ENCODE results near the gene GTPBP4.
"Not testable (repeated sequence)": the region's sequence is repeated elsewhere in the genome, so short reads cannot be mapped to it uniquely, and the experiment has no call there.

The GTPBP4 gene

DNA sequence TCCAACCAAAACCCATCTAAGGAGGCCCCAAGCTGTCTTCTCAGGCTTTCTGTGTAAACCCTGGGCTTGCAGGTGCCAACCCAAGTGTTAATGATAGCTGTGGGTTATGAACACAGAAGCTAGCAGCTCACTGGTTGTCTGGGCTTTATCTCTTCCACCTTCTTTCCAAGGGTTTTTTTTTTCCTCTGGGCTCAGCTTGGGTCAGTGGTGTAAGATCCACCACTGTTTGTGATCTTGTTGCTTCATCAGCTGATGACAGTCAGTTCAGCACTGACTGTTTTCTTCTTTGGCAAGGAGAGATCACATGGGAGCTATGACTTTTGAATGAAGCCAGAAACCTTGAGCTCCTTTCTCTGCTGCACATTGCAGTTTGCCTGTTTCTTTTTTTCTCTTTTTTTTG is 4.6 kb downstream of the GTPBP4 start:
- no peak for DNase-seq

DNA sequence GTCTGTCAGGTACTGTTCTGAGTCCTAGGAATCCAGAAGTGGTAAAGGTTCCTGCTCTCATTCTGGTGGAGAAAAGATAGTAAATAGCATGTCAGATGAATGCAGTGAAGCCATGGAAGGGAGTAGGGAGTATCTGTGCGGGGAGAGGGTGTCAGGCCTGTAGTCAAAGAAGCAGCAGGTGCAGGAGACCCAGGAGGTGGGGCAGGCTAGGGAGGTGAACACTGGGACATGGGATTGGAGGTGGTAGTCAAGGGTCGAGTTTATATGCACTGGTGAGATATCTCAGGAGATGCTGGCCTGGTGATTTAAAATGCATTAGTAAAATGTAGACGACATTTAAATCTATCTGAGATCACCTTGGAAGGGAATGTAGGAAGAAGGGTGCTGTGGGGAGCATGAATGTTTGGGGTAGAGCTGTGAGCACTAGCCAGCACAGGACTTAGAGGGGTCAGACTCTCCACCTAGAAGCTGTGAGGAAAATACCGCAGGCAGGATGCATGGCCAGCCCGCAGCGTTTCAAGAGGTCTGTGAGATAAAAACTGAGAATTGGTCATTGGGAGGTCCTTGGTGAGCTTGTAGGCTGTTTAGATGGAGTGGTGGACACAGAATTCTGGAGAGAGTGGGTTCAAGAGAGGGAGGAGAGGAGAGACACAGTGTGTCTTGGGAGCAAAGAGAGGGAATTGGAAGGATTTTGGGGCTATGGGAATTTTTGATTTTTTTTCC is 6.8 kb downstream of the GTPBP4 start:
- no peak for DNase-seq

DNA sequence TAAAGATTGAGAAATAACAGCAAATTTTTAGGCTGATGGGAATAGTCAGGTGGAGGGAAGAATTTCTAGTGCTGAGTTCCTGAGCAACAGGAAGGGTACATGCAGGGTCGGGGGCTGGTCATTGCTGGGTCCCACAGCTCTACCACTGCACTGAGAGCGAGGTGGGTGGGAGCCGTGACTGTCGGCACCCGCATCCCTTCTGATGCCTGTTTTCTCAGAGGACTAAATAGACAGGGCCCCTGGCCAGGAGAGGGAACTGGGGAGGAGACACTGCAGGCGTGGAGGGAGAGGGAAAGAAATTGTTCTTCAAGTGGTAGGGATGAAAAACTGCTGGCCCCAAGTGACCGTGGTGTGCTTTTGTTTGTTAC is 7.3 kb downstream of the GTPBP4 start:
- DNase-seq = no peak

DNA sequence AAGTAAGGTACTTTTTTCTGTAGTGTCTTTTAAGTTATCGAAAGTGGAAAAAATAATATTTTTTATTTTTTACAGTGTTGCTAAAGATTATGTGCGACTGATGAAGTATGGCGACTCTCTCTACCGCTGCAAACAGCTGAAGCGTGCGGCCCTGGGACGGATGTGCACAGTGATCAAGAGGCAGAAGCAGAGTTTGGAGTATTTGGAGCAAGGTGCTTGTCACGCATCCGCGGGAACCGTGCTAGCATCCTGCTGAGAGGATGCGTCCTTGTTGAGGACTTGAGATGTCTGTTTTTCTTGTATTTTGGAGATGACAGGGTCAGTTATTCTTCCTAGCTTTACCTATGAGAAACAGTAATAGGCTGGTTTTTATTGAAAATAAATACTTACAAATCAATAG is 7.8 kb downstream of the GTPBP4 start:
- DNase-seq = no peak

DNA sequence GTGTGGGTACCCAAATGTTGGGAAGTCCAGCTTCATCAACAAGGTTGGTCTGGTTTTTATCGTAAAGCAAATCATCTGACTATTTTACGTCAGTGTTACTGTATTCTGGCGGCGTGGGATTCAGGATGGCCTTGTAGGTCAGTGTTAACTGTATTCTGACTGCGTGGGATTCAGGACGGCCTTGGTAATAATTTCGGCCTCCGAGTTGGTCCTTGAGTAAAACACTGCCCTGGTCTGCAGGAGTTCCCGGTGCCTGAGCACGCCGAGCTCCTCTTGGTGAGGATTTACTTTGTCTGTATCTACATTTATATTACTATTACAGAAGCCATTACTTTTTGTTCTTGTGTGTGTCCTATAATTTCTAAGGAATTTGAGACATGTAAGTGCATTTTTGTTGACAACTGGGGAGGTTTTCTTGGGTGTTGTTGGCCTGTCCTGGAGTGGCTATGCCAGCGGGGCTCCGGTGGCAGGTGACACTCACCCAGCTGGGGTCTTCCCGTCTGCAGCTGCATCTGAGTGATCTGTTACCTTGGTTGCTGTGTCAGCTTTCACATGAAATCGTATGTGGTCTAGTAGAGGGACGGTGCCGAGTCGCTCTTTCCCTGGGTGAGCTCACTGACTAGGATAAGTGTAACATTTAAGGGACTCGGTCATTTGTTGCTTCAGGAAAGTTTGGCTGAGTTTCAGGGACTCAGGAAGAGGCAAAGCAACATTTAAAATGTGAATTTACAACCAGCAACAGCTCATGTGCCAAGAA is 9.2 kb downstream of the GTPBP4 start:
- no peak for DNase-seq

DNA sequence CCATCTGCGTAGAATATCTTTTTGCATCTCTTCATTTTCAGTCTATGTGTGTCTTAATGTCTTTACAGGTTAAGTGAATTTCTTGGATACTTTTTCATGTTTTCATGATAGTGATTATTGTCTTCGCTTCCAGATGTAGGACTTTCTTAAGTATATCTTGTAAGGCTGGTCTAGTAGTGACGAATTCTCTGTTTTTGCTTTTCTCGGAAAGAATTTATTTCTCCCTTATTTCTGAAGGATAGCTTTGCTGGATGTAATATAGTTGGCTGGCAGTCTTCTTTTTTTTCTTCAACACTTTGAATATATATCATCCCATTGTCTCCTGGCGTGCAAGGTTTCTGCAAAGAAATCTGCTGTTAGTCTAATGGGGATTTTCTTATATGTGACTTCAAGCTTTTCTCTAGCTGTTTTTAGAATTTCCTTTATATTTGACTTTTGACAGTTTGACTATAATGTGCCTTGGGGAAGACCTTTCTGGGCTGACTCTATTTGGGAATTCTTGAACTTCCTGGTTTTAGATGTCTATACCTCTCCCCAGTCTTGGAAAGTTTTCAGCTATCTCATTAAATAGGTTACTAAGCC is 14.3 kb downstream of the GTPBP4 start:
- no peak for DNase-seq

DNA sequence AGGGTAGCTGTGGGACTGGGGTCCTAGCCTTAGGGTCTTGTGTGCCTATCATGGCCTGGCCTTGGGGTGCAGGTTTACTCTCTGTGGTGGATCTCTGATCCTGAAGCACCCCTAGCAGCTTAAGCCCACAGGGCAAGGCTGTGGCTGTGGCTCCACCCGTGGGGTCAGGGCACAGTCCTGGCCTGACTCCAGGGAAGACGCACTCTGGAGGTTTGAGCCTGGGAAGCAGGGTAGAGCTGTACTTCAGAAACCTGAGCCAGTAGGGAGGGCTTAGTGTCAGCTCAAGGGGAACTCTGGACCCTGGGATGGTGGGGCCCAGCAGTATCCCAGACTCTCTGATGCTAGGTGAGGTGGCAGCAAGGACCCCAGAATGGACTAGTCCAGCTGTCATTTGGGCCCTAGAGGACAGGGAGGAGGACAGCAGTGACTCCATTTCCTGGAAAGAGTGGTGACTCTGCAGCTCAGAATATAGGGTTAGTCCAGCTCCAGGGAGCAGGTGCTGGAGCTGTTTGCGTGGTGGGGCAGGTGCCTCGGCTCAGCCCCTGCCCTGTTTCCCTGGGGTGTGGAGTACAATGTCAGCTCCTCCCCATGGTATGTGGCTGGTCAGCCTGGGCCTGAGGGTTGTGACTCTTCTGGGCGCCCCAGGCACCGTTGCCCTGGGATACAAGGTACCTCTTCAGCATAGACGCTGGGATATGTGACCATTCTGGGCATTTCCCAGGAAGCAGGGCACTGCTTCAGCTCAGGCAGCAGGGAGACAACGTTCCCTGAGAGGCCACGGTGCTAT is 15.8 kb downstream of the GTPBP4 start:
- DNase-seq = no peak

DNA sequence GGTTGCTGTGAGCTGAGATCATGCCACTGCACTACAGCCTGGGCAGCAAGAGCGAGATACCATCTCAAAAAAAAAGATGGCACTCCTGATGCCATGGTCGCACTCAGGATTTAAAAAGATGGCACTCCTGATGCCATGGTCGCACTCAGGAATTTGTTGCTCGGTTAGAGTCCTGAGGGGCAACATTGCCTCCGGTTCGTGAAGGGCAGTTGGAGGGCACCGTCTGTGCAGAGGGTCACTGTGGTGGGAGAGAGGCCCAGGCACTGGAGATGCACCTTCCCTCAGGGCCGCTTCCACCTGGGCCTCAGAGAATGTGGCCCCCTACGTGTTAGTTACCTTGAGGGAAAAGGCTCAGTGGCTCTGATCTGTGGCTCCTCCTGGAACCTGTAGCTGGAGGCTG is 18.3 kb downstream of the GTPBP4 start:
- no peak for DNase-seq

DNA sequence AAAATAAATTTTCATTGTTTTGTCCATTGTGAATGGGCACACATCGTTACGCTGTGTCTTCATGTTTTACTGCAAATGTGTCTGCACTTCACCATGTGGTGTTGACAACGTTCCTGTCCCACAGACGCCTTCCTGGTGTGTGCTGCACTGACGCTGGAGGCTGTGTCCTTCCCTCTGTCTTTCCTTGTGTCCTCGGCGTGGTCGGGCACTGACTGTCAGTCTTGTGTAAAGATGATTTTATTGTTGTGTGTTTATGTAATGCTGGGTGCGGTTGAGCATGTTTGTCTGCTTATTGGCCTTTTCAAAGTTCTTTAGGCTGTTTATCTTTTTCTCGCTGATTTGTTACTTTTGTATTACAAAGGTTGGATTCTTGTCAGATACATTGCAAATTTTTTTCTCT is 19.3 kb downstream of the GTPBP4 start:
- no peak for DNase-seq

DNA sequence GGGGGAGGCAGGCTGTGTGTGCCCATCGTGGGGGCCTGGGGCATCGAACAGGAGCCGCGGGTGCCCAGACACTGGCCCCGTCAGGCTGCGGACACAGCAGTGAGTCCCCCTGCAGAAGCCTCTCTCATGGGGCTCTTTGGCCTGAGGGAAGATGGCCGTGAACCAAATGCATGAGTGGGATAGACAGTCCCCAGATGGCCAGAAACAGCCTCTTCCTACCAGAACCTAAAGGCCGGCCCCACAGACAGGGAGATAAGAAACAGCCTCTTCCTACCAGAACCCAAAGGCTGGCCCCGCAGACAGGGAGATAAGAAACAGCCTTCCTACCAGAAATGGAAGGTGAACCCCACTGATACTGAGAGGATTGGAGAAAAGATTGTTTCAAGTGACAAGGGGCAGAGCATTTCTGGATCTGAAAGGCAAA is 20.8 kb downstream of the GTPBP4 start:
- no peak for DNase-seq

DNA sequence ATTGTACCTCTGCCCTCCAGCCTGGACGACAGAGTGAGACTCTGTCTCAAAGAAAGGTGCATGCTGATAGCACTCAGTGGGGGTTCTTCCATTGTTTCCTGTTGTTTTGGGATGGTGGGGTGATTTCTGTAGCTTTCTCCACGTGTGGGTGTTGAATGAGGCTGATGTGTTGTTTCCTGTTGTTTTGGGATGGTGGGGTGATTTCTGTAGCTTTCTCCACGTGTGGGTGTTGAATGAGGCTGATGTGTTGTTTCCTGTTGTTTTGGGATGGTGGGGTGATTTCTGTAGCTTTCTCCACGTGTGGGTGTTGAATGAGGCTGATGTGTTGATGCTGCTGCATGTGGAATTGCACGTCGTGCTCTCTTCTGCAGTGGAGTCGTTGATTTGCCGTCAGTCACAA is 21.7 kb downstream of the GTPBP4 start:
- DNase-seq = not testable (repeated sequence)

DNA sequence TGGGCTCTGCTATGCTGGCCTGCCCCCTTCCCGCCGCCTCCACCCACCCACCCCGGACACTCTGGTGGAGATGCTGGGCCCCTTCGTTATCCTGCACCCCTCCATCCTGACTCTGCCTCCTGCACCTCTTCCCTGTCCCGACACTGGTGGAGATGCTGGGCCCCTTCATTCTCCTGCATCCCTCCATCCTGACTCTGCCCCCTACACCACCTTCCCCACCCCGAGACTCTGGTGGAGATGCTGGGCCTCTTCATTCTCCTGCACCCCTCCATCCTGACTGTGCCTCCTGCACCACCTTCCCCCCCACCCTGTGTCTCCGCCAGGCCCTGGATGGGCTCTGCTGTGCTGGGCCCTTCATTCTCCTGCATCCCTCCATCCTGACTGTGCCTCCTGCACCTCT is 22.5 kb downstream of the GTPBP4 start:
- no peak for DNase-seq

DNA sequence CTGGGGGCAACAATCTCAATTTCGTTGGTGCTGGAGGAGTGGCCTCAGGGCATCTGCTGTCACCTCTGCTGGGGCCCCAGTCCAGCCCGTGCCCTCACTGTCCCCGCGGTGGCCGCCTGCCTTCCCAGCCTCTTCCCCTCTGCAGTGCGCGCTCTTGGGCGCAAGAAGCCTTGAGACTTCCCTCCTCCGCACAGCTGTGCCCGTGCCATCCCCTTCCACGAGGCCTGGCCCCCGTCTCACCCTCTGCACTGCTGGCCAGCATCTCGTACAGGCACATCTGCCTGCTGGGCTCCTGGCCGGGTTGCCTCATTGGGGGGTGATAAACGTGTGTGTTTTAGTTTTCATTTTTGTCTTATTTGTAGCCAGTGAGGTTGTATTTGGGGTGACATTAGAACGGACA is 23.5 kb downstream of the GTPBP4 start:
- no peak for DNase-seq

DNA sequence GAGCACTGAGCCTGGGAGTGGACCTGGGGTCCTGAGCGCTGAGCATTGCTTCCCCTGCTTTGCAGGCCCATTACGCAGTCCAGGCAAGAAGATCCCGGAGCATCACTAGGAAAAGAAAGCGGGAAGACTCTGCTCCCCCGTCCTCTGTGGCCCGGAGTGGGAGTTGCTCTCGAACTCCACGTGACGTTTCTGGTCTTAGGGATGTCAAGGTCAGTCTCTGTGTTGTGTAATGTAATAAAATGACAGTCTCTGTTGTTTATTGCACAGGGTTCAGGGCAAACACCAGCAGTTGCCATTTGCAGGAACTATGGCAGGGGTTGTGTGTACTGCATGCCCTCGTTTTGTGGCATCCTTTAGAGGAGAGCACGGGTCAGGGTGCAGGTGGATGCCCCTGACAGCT is 27.5 kb downstream of the GTPBP4 start:
- DNase-seq = no peak

DNA sequence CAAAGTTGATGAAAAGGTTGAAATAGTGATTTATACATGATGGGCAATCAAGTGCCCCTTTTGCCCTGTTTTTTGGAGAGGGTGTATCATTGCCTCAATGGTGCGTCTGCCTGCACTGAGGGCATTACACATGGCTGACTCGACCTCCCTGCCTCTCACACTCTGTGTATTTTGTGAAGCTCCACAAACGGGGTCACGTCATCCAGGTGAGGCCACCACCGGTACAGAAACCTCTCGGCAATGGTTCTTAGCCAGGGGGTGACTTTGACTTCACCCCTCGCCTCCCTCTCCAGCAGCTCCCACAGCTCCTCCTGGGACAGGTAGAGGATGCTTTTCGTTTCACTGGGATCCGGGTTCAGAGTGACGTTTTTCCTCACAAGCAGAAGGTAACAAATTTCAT is 31.1 kb downstream of the GTPBP4 start:
- DNase-seq = no peak

DNA sequence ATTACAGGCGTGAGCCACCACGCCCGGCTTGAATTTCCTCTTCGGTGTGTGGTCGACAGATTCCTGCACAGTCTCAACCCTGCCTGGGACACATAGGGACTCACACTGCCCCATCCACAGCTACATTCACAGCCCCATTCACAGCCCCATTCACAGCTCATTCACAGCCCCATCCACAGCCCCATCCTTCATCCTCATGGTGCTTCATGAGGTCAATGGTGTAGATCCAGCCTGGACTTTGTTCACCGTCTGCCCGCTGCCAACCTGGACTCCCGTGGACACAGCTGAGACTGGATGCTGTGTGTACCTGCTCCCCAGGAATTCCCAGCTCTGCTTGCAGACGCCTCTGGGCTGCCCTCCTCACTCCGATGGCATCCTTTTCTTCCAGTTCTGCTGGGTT is 32.2 kb downstream of the GTPBP4 start:
- no peak for DNase-seq

DNA sequence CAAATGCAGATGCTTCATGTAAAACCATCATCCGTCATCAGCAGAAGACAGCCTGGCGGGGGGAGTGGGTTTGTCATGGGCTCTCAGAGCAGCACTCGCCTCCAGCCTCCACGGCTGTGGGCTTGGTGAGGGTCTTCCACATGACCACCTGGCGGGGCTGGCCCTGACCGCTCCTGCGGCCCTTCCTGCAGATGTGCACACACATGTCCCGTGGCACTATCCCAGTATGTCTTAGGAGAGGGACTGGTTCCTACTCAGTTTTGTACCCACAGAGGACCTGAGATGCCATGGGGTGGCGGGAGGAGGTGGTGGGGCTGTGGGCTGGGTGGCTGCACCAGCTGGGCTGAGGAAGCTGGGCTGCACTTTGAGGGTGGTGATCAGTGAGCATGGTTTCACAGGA is 32.7 kb downstream of the GTPBP4 start:
- no peak for DNase-seq

DNA sequence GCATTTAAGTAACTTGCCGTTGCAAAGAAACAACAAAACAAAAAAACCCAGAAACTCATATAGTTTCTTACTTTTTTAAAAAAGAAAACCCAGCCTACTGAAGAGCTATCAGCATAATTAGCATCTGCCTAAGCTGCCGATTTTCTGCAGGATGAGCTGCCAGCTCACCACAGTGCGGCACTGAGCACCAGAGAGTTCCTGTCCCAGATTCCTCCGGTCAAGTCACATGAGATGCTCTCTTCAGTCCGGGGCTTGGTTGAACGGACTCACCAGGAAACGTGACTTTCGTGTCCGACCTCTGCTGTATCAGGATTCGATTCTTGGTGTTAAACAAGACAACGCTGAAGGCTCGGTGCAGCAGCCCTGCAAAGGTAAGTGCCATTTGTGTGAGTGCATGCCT is 34.2 kb downstream of the GTPBP4 start:
- no peak for DNase-seq

DNA sequence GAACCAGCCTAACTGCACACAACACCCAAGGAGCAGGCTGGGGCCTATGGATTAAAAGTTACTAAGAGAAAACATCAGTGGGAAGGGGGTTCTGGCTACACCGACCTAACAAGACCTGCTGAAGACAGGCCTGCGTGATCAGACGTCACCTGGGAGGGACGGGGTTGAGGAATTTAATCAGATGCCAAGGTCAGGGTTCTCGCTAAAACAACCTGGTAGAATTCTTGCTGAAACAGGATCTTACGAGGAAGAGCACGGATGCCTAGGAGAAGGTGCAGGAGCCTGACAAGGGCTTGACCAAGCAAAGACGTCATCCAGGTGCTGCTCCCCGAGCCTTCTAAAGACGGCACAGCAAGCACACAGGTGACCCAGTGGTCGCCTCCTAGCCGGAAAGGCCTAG is 35.9 kb downstream of the GTPBP4 start:
- no peak for DNase-seq

DNA sequence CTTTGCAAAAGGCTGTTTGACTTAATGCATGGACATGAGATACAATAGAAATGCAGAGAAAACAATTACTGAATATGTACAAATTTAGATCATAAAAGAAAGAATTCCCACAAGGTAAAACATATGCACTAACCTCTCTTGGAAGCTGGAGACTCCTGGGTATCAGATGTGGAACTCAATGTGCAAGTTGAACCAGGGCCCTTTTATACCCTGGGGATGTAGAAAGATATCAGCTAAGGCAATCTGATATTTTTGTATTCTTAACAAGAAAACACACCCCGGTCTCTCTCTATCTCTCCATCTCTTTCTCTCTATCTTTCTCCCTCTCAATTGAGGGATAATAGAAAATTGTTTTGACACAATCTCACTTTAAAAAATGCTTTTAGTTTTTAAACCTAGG is 37.4 kb downstream of the GTPBP4 start, which contains the start of gene IDI2:
Gene IDI2 (minus strand): TSS at position 177 of the 400 bp plus-strand sequence. CDS start 1,136 bp downstream, outside the sequence.
- DNase-seq = no peak

DNA sequence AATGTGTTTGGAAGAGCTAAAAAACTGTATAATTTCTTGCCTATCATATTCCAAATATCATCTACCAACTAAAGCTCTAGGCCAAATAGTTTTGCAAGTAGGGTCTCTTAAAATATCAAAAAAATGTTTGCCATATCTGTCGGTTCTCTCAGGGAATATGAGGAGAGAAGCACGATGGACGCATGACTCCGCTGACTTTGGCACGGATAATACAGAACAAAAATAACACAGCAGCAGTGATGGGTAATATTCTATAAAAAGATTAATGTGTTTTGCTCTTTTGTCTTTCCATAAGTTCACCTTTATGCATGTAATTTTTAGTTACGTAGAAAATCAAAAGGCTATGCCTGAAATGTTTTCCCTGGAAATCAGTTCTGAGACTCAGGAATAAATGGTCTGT is 38.3 kb downstream of the GTPBP4 start:
- DNase-seq = no peak

DNA sequence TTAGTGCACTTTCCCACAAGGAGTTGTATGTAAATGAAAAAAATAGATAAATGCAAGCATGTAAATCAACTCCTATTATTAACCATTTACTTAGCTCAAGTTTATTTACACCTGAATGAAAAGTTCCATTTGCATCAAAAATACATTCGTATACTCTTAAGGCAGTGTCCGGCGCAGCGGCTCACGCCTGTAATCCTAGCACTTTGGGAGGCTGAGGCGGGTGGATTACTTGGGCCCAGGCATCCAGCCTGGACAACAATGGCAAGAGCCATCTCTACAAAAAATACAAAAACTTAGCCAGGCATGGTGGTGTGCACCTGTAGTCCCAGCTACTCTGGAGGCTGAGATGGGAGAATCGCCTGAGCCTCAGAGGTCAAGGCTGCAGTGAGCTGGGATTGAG is 41.6 kb downstream of the GTPBP4 start:
- no peak for DNase-seq

DNA sequence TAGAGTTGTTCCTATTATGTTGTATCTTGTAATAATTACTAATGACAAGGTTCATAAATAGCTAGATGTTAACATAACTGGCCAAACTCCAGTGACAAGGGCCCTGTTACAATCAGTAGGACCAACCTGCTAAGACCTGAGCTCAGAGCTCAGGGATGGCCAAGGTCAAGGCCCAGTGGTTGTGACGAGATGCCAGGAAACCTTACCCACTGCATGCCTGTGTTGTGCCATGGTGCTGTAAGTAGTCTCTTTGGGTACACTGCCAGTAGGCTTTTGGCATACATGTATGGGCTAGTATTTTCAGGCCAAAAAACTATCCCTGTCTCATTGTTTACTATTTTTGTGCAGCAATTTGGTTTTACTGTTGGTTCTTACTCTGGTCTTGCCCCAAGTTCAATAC is 45.4 kb downstream of the GTPBP4 start:
- no peak for DNase-seq

DNA sequence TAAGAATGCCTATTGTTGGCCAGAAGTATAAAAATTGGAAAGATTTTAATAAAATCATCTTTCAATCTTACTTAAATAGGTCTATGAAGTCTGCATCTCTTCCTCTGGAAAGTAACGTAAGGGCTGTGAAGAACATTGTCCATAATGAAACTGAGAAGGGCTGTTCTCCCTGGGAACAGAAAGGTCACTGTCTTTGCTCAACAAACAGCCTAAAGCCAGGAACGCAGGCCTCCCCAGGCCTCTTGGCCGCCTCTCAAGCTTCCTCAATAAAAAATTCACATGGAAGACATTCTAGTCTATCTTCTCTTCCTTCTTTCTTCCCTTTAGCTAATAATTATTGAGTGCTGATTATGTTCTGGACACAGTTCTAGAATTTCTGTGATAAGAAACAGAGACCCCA is 46.5 kb downstream of the GTPBP4 start:
- no peak for DNase-seq
